H1 (cell line): ENCODE results near the gene FICD. TPM values are rescaled to one million over a fixed set of nuclear protein-coding genes. Genes with fewer than 3 reads are reported as not detected.

Experiments
- CTCF ChIA-PET: fragments of 300-600 bp; sonication (Branson Sonifier 250); formaldehyde crosslinking; loops from one replicate; lab custom pipeline; 2021; ENCODE audit not compliant: partially characterized antibody; lab: Charles Lee
- POLR2A ChIA-PET: fragments of 300-600 bp; sonication (Branson Sonifier 250); formaldehyde crosslinking; loops from one replicate; lab custom pipeline; 2021; ENCODE audit warnings: inconsistent platforms; ENCODE audit not compliant: partially characterized antibody; lab: Charles Lee
- DNase-seq, 2 experiments: peaks; one replicate each; pipeline versions ENCODE4 v3.0.0 to v3.0.0-alpha.2; 2010 to 2022; ENCODE audit warnings: low spot score in 2 of 2, low read depth in 1 of 2, mixed read lengths in 1 of 2
- FAIRE-seq: peaks from 2 replicates; lab custom pipeline; 2011; peaks lifted over from hg19 to GRCh38; lab: Jason Lieb, UNC
- H2AFZ ChIP-seq: 2 replicates; pipeline ENCODE4 v1.8.1; 2012; ENCODE audit warnings: low read length, inconsistent platforms
- H2AK5ac ChIP-seq: 2 replicates; pipeline ENCODE4 v1.6.1; 2013; ENCODE audit warnings: low read depth, low read length
- H2BK120ac ChIP-seq: replicated peaks from 2 replicates; pipeline ENCODE3; 2013; ENCODE audit warnings: low read depth, low read length, inconsistent platforms
- H2BK12ac ChIP-seq: 2 replicates; pipeline ENCODE4 v1.6.1; 2013; ENCODE audit warnings: low read depth, low read length
- H2BK15ac ChIP-seq: 2 replicates; pipeline ENCODE4 v1.6.1; 2013; ENCODE audit warnings: low read length
- H2BK20ac ChIP-seq: 2 replicates; pipeline ENCODE4 v1.6.1; 2013; ENCODE audit warnings: low read length
- H2BK5ac ChIP-seq: 2 replicates; pipeline ENCODE4 v1.6.1; 2013; ENCODE audit warnings: low read depth, low read length
- H3K14ac ChIP-seq: 2 replicates; pipeline ENCODE4 v1.6.1; 2013; ENCODE audit warnings: inconsistent platforms; ENCODE audit not compliant: insufficient read length
- H3K18ac ChIP-seq: 2 replicates; pipeline ENCODE4 v1.6.1; 2013; ENCODE audit warnings: low read length; ENCODE audit errors: extremely low read depth
- H3K23ac ChIP-seq: 2 replicates; pipeline ENCODE4 v1.6.1; 2013; ENCODE audit warnings: inconsistent platforms; ENCODE audit not compliant: insufficient read length
- H3K23me2 ChIP-seq: 2 replicates; pipeline ENCODE4 v1.6.1; 2013; ENCODE audit warnings: low read depth, low read length
- H3K27ac ChIP-seq: 2 replicates; pipeline ENCODE4 v1.6.1; 2011; ENCODE audit warnings: low read depth, low read length, inconsistent platforms
- H3K27me3 ChIP-seq, 4 experiments: replicated peaks in 1 of 4; 1 replicate in 1 of 4; 2 replicates in 3 of 4; pipeline versions ENCODE4 v1.6.1 to v1.8.1; 2011 to 2013; ENCODE audit warnings: low read length in 3 of 4, mild to moderate bottlenecking in 3 of 4, inconsistent platforms in 2 of 4, mixed read lengths in 2 of 4, moderate library complexity in 1 of 4; ENCODE audit not compliant: control insufficient read depth in 3 of 4, insufficient read depth in 3 of 4; ENCODE audit errors: extremely low read depth in 1 of 4
- H3K36me3 ChIP-seq, 4 experiments: 2 replicates each; pipeline versions ENCODE4 v1.6.1 to v1.8.1; 2011 to 2013; ENCODE audit warnings: mild to moderate bottlenecking in 4 of 4, low read length in 3 of 4, moderate library complexity in 2 of 4, control low read depth in 1 of 4, inconsistent platforms in 1 of 4; ENCODE audit not compliant: insufficient read depth in 4 of 4, control insufficient read depth in 2 of 4
- H3K4ac ChIP-seq: replicated peaks from 2 replicates; pipeline ENCODE3; 2013; ENCODE audit warnings: low read length, low read depth, mixed read lengths, inconsistent platforms; ENCODE audit not compliant: insufficient read length
- H3K4me1 ChIP-seq, 4 experiments: replicated peaks in 1 of 4; 1 replicate in 1 of 4; 2 replicates in 3 of 4; pipeline versions ENCODE4 v1.6.1 to v1.8.1; 2011 to 2013; ENCODE audit warnings: low read length in 3 of 4, inconsistent platforms in 2 of 4, mixed read lengths in 1 of 4; ENCODE audit not compliant: insufficient read depth in 4 of 4, control insufficient read depth in 3 of 4
- H3K4me2 ChIP-seq, 2 experiments: 2 replicates each; pipeline versions ENCODE4 v1.6.1 to v1.8.1; 2011 to 2013; ENCODE audit warnings: low read depth in 2 of 2, low read length in 2 of 2, control low read depth in 1 of 2, inconsistent platforms in 1 of 2, mild to moderate bottlenecking in 1 of 2; ENCODE audit not compliant: insufficient read depth in 1 of 2
- H3K4me3 ChIP-seq, 4 experiments: fragments of 200-600, 300-600 bp in 1 of 4; sonication (generic), shearing (Covaris generic), sonication (Bioruptor Twin) in 1 of 4; 2 replicates each; pipeline versions ENCODE4 v1.5.1 to v1.8.1; 2011 to 2016; ENCODE audit warnings: low read length in 4 of 4, low read depth in 3 of 4, control low read depth in 2 of 4, inconsistent platforms in 2 of 4, mild to moderate bottlenecking in 2 of 4, mixed read lengths in 1 of 4, moderate library complexity in 1 of 4; ENCODE audit not compliant: insufficient read depth in 2 of 4; ENCODE audit errors: extremely low read depth in 1 of 4
- H3K56ac ChIP-seq: replicated peaks from 2 replicates; pipeline ENCODE3; 2013; ENCODE audit warnings: low read depth, mild to moderate bottlenecking, mixed read lengths, low read length, inconsistent platforms; ENCODE audit not compliant: insufficient read length
- H3K79me1 ChIP-seq: 2 replicates; pipeline ENCODE4 v1.6.1; 2013; ENCODE audit warnings: low read depth, low read length, control low read depth
- H3K79me2 ChIP-seq, 2 experiments: 2 replicates each; pipeline versions ENCODE4 v1.6.1 to v1.8.1; 2012 to 2013; ENCODE audit warnings: low read length in 2 of 2, mild to moderate bottlenecking in 2 of 2, inconsistent platforms in 1 of 2; ENCODE audit not compliant: insufficient read depth in 2 of 2, control insufficient read depth in 1 of 2
- H3K9ac ChIP-seq, 4 experiments: replicated peaks in 1 of 4; 1 replicate in 1 of 4; 2 replicates in 3 of 4; pipeline versions ENCODE4 v1.6.1 to v1.8.1; 2011 to 2013; ENCODE audit warnings: low read depth in 3 of 4, low read length in 3 of 4, control low read depth in 2 of 4, mild to moderate bottlenecking in 2 of 4, moderate library complexity in 2 of 4, inconsistent platforms in 1 of 4; ENCODE audit errors: extremely low read depth in 1 of 4
- H3K9me3 ChIP-seq, 2 experiments: 2 replicates each; pipeline versions ENCODE4 v1.6.1 to v1.8.1; 2012 to 2013; ENCODE audit warnings: mild to moderate bottlenecking in 2 of 2, moderate library complexity in 2 of 2, control low read depth in 1 of 2, inconsistent platforms in 1 of 2, low read depth in 1 of 2, low read length in 1 of 2, mixed read lengths in 1 of 2; ENCODE audit not compliant: insufficient read depth in 2 of 2
- H4K20me1 ChIP-seq, 2 experiments: replicated peaks in 1 of 2; 2 replicates each; pipeline versions ENCODE3 to v1.8.1; 2011 to 2013; ENCODE audit warnings: inconsistent platforms in 2 of 2, low read length in 2 of 2, mild to moderate bottlenecking in 1 of 2; ENCODE audit not compliant: insufficient read depth in 2 of 2, control insufficient read depth in 1 of 2
- H4K5ac ChIP-seq: 2 replicates; pipeline ENCODE4 v1.6.1; 2013; ENCODE audit warnings: low read length, low read depth, mixed read lengths, inconsistent platforms; ENCODE audit not compliant: insufficient read length
- H4K8ac ChIP-seq: 2 replicates; pipeline ENCODE4 v1.8.0; 2013; ENCODE audit warnings: mild to moderate bottlenecking, moderate library complexity, low read length, inconsistent platforms; ENCODE audit not compliant: insufficient read depth; ENCODE audit errors: extremely low read depth
- H4K91ac ChIP-seq: replicated peaks from 2 replicates; pipeline ENCODE3; 2013; ENCODE audit warnings: low read length, mixed read lengths, inconsistent platforms; ENCODE audit not compliant: insufficient read length
- ATF2 ChIP-seq: IDR thresholded peaks from 2 replicates; pipeline ENCODE4 v1.6.1; 2012; ENCODE audit warnings: low read length, inconsistent platforms
- ATF3 ChIP-seq: IDR thresholded peaks from 2 replicates; pipeline ENCODE4 v1.6.1; 2011; ENCODE audit warnings: low read depth, mild to moderate bottlenecking, low read length; ENCODE audit not compliant: insufficient read depth
- CTBP2 ChIP-seq: IDR thresholded peaks from 2 replicates; pipeline ENCODE4 v1.7.0; 2011; ENCODE audit warnings: borderline replicate concordance, mild to moderate bottlenecking, moderate library complexity, mixed read lengths, low read length; ENCODE audit not compliant: insufficient read depth, insufficient read length
- E2F6 ChIP-seq: IDR thresholded peaks from 2 replicates; pipeline ENCODE4 v1.6.1; 2012; ENCODE audit warnings: inconsistent platforms
- HDAC2 ChIP-seq, 2 experiments: fragments of 300-600 bp in 1 of 2; sonication (generic) in 1 of 2; IDR thresholded peaks; 2 replicates each; pipeline ENCODE4 v1.6.1; 2011 to 2012; ENCODE audit warnings: low read depth in 2 of 2, low read length in 2 of 2, mild to moderate bottlenecking in 2 of 2, moderate library complexity in 2 of 2, borderline replicate concordance in 1 of 2, inconsistent platforms in 1 of 2
- HDAC6 ChIP-seq: IDR thresholded peaks from one replicate; pipeline ENCODE4 v1.7.1; 2012; ENCODE audit warnings: low read depth, mild to moderate bottlenecking, inconsistent platforms, low read length, moderate library complexity
- PHF8 ChIP-seq: fragments of 200-600 bp; sonication (generic); conservative IDR thresholded peaks from 2 replicates; pipeline ENCODE4 v1.7.1; 2012; ENCODE audit warnings: low read depth, mild to moderate bottlenecking, inconsistent platforms, low read length, moderate library complexity
- SAP30 ChIP-seq: fragments of 300-600 bp; sonication (generic); IDR thresholded peaks from 2 replicates; pipeline ENCODE4 v1.7.1; 2012; ENCODE audit warnings: low read length, moderate library complexity, mild to moderate bottlenecking, inconsistent platforms; ENCODE audit not compliant: insufficient read depth, insufficient replicate concordance
- SIRT6 ChIP-seq: IDR thresholded peaks from one replicate; pipeline ENCODE4 v1.7.1; 2012; ENCODE audit warnings: low read length, inconsistent platforms
- WGBS, 2 experiments: shearing (Covaris generic) in 1 of 2; methylation state at CpG; one replicate each; pipeline versions ENCODE4 v1.1.6 to v1.1.7; 2013 to 2015; ENCODE audit warnings: low lambda C conversion rate in 2 of 2, mixed read lengths in 2 of 2, inconsistent platforms in 1 of 2, low coverage in 1 of 2, missing lambda C conversion rate in 1 of 2; ENCODE audit not compliant: insufficient replicate concordance in 2 of 2, insufficient coverage in 1 of 2, insufficient read length in 1 of 2; ENCODE audit errors: extremely low coverage in 1 of 2, missing lambda C conversion rate in 1 of 2; 5-methylcytosine and 5-hydroxymethylcytosine counted together
- polyA plus RNA-seq, 7 experiments: library from polyadenylated mRNA; depleted of rRNA in 3 of 7; stranded (reverse) in 5 of 7; unstranded in 2 of 7; fragments of >200 nt in 5 of 7; fragments of 200-250 nt in 2 of 7; gene quantifications; 1 replicate in 5 of 7; 2 replicates in 1 of 7; 4 replicates in 1 of 7; pipeline versions ENCODE4 v1.2.1 to v1.2.3, GENCODE V29; 2011 to 2013; ENCODE audit warnings: missing spikeins in 2 of 7, mixed read lengths in 2 of 7
- total RNA-seq: library from RNA; stranded (reverse); fragmentation: NEBNext Ultra II Directional; extraction: Animal tissue kit (Norgen Biotek cat#: 25700); gene quantifications from 2 replicates; pipeline ENCODE4 v1.2.1, GENCODE V29; 2021

The FICD gene
- total and polyA plus RNA-seq, 2 of the 8 experiments (the other 6 are each of a cell fraction or from before 2014, with no cell fraction given), result 2.2 to 6.0 TPM

GRCh38 chr12:108510836-108511235, 4.2 kb upstream of the FICD start:
- Histone ChIP-seq H2BK12ac (no peak overlapping the region), H2BK15ac (no peak overlapping the region), H4K20me1 (no peaks in the 10 kb centered on the region), H4K5ac (no peak overlapping the region), H2BK5ac (no peak overlapping the region), H3K14ac (no peak overlapping the region), H3K23me2 (peaks cover 4% of the 10 kb centered on the region; the same call in 1 of the 2 replicates), H3K9me3 (no peaks in the 10 kb centered on the region; a peak in 1 of 4 replicates), H3K36me3 (no peaks in the 10 kb centered on the region), H3K27me3 (no peaks in the 10 kb centered on the region), H3K79me2 (no peaks in the 10 kb centered on the region), H4K91ac (no peak overlapping the region), H3K27ac (no peak overlapping the region), H2BK20ac (no peak overlapping the region), H3K4ac (no peak overlapping the region), H2AFZ (no peak overlapping the region), H2BK120ac (no peak overlapping the region), H3K56ac (no peak overlapping the region), H3K23ac (no peak overlapping the region), H3K18ac (no peak overlapping the region), H3K4me3 (no peak overlapping the region), H3K4me1 (peaks cover 0 to 5% (median under 1%) of the 10 kb centered on the region in 4 experiments; a peak in 4 of 7 replicates), H3K79me1 (peaks cover 1% of the 10 kb centered on the region; the same call in 1 of the 2 replicates), H3K4me2 (no peak overlapping the region), H4K8ac (no peak overlapping the region), H2AK5ac (no peak overlapping the region), H3K9ac (no peak overlapping the region)
- POLR2A ChIA-PET, result interaction anchor here (0.7 kb wide), 1 partner anchor 1005 kb away, joined by 3 read pairs; no protein-coding TSS in a partner anchor
- 93% methylated on average over 2 of the region's 2 CpGs; no CpG with 5 or more reads in 1 of the 2 experiments for WGBS, 2 experiments
- DNase-seq (no peak), FAIRE-seq (no peak)
- CTCF ChIA-PET, result interaction anchor here (0.6 to 4.2 kb wide), 8 partner anchors 9 to 591 kb away, joined by 3 to 41 read pairs (median 4); no protein-coding TSS in a partner anchor
- no peak for TF ChIP-seq E2F6
- no peak for TF ChIP-seq SAP30
- TF ChIP-seq ATF2, result no peak
- TF ChIP-seq HDAC6, result no peak
- no peak for TF ChIP-seq SIRT6
- TF ChIP-seq CTBP2, result no peak
- TF ChIP-seq PHF8, result no peak
- TF ChIP-seq ATF3, result no peak
- TF ChIP-seq HDAC2 (IDR thresholded peaks at IDR 0.05; ENCODE audit: borderline replicate concordance in 1 of 2, low read depth in 2 of 2, low read length in 2 of 2), result no peak
